Right ventricle myocardium superior (tissue), 1 donor: ENCODE measurements around the gene ALPG. TPM values are rescaled to one million over a fixed set of nuclear protein-coding genes. Genes with fewer than 3 reads are reported as not detected.
"Not testable (repeated sequence)": the region's sequence is repeated elsewhere in the genome, so short reads cannot be mapped to it uniquely, and the experiment has no call there.

Source experiments
- ATAC-seq: fragments of 200-7000 bp; cut with Tn5 transposase; one replicate; pipeline ENCODE4 v1.9.1; 2020; ENCODE audit warnings: mild to moderate bottlenecking; ENCODE audit not compliant: poor library complexity
- DNase-seq: peaks from one replicate; pipeline ENCODE4 v3.0.0-alpha.2; 2020
- intact Hi-C: fragments of 100-400 bp; cut with DNase I; formaldehyde crosslinking; loops from one replicate; pipeline ENCODE4 v1.11.2; 2022
- total RNA-seq: library from RNA; stranded (reverse); fragmentation: NEBNext Ultra II Directional; extraction: Animal tissue kit (Norgen Biotek cat#: 25700); gene quantifications from one replicate; pipeline ENCODE4 v1.2.1, GENCODE V29; 2021
- donor health status: DM: no; HTN: yes; CAD: no; lungs with severe emphysema.

ALPG gene
- total RNA-seq, 1 donor from 2014 or later, result not detected

- DNase-seq (no peak), ATAC-seq (no peak)
- intact Hi-C loops, result no loop called here
Observed at GRCh38 chr2:232415138-232415690, 8.6 kb downstream of the ALPG start.

DNA sequence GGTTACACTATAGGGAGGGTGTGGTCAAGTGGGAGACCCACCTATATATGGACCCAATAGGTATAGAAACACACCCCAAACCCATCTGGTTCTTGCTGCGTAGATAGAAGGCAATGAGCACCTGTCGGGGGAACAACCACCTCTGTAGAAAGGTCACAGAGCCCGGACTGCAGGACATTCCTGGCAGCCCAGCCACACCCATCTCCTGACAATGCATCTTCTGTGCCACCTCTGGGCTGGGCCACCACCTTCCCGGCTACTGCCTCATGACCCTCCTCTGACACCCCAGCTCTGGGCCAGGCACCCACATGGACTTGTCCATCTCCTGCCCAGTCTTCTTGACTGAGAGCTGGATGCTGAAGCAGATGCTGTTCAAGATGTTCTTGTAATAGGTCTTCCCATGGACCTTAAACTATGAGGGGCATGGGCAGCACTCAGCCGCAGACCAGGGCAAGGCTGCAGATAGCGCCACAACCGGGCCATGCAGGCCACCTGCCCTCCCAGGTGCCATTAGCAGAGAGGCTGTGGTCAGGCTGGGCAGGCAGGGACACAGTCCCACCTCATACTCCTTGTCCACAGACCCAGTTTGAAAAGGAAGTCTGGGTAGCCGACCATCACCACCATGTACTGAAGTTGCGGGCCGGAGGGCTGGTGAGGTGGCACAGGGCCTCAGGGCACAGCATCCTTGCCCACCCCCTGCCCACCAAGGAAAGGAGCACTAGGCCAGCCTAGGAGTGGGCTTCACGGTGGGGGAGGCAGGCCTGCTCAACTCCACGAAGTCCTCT lies 9.3 kb downstream of the ALPG start:
- no peak for ATAC-seq
- no peak for DNase-seq
- intact Hi-C loops, result no loop called here

GRCh38 chr2:232416521-232417470 lies 10.2 kb downstream of the ALPG start:
- ATAC-seq (no peak), DNase-seq (no peak)
- intact Hi-C loops, result no loop called here

GRCh38 chr2:232417489-232417888 lies 10.8 kb downstream of the ALPG start:
- intact Hi-C loops, result no loop called here
- DNase-seq, result no peak
- ATAC-seq, result no peak

GRCh38 chr2:232418056-232418455 lies 11.4 kb downstream of the ALPG start:
- no peak for DNase-seq
- intact Hi-C loops, result no loop called here
- no peak for ATAC-seq

- DNase-seq (no peak), ATAC-seq (no peak)
- intact Hi-C loops, result no loop called here
Observed at GRCh38 chr2:232418466-232419244, 12.0 kb downstream of the ALPG start.

- no peak for ATAC-seq
- intact Hi-C loops, result no loop called here
- no peak for DNase-seq
Observed at GRCh38 chr2:232419245-232420072, 12.8 kb downstream of the ALPG start.

DNA sequence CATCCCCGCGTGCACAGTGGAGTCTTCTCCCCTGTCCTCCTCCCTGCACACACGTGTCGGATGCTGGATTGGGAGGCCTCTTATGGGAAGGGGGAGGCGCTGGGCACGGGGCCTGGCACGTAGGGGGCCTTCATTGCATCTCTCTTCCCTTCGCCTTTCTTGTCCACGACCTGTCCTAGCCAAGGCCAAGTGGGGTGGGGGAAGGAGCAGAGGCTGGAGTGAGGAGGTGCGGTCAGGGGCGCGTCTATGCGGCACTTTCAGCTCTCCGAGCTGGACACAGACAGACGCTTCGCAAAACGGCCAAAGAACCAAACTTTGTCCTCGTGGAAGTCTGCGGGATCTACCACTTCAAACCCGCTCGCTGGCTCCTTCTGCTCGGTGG lies 13.4 kb downstream of the ALPG start:
- intact Hi-C loops, result no loop called here
- no peak for ATAC-seq
- DNase-seq, result no peak

DNA sequence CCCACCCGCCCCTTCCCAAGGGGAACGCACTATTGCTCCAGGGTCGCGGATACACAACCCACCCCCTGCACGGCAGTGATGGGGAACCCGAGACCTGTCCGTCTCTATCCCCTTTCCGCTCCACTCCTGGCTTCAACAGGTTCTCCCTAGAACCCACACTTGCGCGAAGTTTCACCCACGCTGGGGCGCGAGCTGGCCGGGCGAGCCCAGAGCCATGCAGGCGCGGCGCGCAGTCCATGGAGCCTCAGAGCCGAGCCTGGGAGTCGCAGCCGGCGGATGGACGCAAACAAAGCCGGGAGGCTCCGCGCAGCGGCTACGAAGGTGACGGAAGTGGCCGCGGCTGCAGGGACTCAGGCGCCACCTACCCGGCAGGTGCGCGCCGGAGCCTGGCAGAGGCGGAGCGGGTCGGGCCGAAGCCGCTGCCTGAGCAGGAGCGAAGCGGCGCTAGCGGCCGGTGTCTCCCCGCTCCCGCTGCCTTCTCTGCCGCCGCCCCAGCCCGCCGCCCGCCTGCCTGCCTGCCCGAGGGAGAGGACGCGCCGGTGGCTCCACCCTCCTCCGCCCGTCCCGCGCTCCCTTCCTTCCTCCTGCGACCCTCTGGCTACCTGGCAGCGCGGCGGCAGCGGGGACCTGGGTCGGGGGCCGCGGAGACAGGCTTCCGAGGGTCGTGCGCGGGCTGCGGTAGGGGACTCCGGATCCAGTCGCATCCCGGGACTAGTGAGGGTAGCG lies 14.0 kb downstream of the ALPG start:
- ATAC-seq (peak; percentile 59), DNase-seq (peak; percentile 35)
- intact Hi-C loops, result no loop called here

DNA sequence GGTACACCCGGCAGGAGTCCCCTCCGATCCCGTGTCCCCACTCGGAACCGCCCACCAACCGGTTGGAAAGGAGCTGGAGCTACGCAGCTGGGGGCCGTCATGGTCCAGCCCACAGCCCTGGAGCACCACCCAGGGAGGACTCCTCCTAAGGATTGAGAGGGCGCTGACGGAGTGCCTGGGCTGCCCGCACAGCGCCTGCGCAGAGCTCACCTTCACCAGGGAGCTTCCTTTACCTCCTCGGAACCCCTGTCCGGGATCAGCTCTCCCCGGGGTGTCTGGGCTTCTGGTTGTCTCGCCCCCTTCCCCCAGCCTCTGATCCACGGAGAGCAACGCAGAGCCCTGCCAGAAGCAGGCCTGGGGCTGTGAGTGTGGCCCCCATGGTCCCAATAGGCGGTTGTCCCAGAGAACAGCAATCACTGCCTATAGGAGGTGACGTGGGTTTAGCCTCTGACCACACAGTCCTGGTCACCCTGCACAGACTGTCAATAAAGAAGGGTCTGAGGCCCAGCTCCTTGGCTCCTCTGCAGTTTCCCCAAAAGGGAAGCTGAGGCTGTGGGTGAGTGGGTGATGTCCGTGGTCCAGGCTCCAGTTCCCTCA lies 14.6 kb downstream of the ALPG start:
- no peak for DNase-seq

GRCh38 chr2:232422051-232422450 lies 15.4 kb downstream of the ALPG start:
- intact Hi-C loops, result no loop called here
- DNase-seq, result no peak

More for the DNA sequence above, 14.6 kb downstream of the ALPG start:
- intact Hi-C loops, result no loop called here
- ATAC-seq, result no peak

GRCh38 chr2:232422996-232423395 lies 16.4 kb downstream of the ALPG start:
- ATAC-seq, intact Hi-C loops, DNase-seq: not testable (repeated sequence)

More at GRCh38 chr2:232422051-232422450, 15.4 kb downstream of the ALPG start:
- ATAC-seq, result no peak

DNA sequence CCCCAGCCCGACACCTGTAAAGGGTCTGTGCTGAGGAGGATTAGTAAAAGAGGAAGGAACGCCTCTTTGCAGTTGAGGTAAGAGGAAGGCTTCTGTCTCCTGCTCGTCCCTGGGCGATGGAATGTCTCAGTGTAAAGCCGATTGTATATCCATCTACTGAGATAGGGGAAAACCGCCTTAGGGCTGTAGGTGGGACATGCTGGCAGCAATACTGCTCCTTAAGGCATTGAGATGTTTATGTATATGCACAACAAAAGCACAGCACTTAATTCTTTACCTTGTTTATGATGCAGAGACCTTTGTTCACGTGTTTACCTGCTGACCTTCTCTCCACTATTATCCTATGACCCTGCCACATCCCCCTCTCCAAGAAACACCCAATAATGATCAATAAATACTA lies 16.8 kb downstream of the ALPG start:
- ATAC-seq, DNase-seq, intact Hi-C loops: not testable (repeated sequence)

GRCh38 chr2:232431705-232432590 lies 25.3 kb downstream of the ALPG start:
- no peak for ATAC-seq
- intact Hi-C loops, result no loop called here
- DNase-seq, result no peak

DNA sequence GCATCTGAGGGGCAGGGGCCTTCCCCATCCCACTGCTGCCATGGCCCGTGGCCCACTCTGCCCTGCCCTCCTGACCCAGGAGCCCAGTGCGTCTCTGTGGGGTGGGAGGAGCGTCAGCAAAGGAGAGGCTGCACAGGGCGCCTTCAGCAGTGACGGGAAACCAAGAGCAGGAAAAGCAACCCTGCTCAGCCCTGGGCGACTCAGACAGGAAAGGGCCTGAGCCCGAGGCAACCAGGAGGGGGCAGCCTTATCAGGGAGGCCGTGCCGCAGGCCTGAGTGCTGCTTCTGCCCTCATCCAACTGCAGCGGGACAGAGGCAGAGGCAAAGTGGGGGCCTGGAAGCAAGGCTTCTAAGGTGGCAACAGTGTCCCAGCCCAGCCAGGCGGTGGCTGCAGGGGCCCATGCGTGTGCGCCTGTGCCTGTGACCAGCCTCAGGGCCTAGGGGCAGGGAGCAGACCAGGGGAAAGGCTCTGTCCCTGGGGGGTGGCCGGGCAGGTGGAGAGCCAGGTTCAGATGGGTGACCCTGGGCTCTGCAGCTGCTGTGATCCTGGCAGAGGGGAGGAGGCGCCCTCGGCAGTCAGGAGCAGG lies 26.0 kb downstream of the ALPG start:
- ATAC-seq, result no peak
- DNase-seq, result peak; percentile 26
- intact Hi-C loops, result no loop called here
